HS-5 (cell line): ENCODE measurements around the gene FRK.

Experiments used
- DNase-seq: peaks from one replicate; pipeline ENCODE4 v3.0.0-alpha.2; 2012; ENCODE audit warnings: low read depth

The FRK gene

GRCh38 chr6:115887891-115888290 is 172.8 kb downstream of the FRK start:
- DNase-seq: no peak

GRCh38 chr6:115885636-115886366 is 174.9 kb downstream of the FRK start:
- DNase-seq: no peak

- no peak for DNase-seq
These were observed 177.9 kb downstream of the FRK start for GRCh38 chr6:115882771-115883170.

GRCh38 chr6:115882174-115882573 is 178.5 kb downstream of the FRK start:
- no peak for DNase-seq
